Cortex of kidney (tissue), 1 donor: Measurements from ENCODE around the gene TMOD1.

Source experiments
- DNase-seq: peaks from one replicate; lab custom pipeline; 2025; lab: John Stamatoyannopoulos, UW

Gene TMOD1

GRCh38 chr9:97632985-97633858 is 131.8 kb downstream of the TMOD1 start, which contains the start of the genes NCBP1 and TSTD2:
Gene NCBP1, plus strand, starts transcription at chr9:97633821. Its CDS starts 61 bp downstream, at chr9:97633882.
Gene TSTD2, minus strand, starts transcription at chr9:97633368. Its CDS starts 5,806 bp downstream, at chr9:97627562.
- peak; percentile 96 for DNase-seq

DNA sequence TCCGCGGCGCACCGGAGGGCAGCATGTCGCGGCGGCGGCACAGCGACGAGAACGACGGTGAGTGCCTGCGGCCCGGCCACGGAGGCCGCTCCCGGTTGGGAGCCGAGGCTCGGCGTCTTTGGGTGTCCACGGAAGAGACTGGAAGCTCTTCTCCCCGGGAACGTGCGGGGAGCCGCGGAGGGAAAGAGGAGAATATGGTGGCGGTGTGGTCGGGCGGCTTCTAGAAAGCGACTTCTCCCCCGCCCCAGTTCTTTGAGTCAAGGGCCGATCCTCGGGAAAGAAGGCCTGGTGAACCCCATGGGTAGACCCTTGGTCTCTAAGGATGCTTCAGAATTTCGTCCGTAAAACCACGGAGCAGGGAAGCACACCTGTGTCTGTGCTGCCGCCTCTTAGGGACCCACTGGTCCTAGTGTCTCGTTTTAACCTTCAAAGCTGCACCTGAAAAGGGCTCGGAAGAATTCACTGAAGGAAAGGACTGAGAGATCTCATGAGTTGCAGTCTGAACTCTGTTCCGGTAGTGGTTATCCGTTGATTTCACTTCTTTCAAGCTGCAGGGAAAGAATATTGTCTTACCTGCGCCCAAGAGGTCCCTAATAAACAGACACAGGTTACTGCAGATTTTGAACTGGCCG is 132.5 kb downstream of the TMOD1 start:
- no peak for DNase-seq

GRCh38 chr9:97635026-97635425 is 133.6 kb downstream of the TMOD1 start:
- no peak for DNase-seq

DNA sequence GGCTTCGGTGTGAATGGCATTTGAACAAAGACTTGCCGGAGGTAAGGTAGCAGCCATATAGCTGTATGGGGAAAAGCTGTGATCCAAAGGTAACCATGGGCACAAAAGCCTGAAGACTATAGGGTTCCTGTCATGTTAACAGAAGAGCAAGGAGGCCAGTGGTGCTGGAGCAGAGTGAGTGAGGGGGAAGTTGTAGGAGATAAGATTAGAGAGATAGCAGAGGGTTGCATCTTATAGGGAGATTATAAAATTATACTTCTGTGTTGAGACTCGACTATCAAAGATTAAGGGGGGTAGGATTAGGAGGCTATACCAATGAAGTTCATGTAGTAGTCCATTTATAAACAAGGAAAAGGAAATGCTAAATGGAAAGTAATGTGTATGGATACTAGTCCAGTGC is 135.4 kb downstream of the TMOD1 start:
- DNase-seq: no peak

DNA sequence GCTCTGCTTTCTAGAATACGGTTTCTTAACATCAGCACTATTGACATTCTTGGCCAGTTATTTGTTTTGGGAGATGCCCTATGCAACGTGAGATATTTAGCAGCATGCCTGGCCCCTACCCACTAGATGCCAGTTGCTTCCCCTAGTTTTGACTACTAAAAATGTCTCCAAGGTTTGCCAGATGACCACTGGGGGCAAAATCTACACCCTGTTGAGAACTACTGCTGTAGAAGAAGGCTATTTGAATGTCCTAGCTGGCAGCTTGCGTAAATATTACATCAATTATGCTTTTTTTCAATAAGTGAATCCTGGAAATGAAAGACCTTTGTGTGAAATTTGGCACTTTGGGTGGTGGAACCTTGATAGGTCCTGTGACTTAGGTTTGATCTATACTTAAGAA is 137.2 kb downstream of the TMOD1 start:
- no peak for DNase-seq

GRCh38 chr9:97640325-97640724 is 138.9 kb downstream of the TMOD1 start:
- DNase-seq: no peak

DNA sequence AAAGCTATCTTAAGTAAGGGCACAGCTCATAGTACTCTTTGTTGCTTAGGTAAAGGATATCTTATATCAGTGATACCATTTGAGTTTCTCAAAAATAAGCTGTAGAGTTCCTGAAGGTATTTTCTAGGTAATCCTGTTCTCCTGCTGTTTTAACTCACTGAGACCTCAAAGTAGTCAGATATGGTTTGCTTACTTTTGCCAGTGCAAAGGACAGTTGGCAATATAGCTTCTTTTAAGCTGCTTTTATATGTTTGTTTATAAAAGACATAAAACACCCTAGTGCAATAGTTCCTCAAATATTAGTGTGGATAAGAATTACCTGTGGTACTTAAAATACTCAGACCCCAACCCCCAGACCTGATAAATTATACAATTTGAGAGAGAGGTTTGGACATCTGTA is 144.3 kb downstream of the TMOD1 start:
- DNase-seq: no peak

DNA sequence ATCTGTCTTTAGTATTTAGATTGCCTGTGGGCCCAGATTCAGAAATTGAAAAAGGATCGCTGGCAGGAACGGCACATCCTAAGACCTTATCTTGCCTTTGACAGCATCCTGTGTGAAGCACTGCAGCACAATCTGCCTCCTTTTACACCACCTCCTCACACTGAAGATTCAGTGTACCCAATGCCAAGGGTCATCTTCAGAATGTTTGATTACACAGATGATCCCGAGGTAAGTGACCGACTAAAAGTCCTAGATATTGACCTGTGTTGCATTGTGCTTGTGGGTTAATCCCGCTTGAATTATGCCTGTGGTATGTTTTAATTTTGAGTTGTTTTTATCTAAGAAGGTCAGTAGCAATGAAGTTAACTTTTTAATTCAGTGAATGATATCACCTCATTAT is 146.5 kb downstream of the TMOD1 start:
- no peak for DNase-seq
